GM18511 (cell line): ENCODE results near the gene C1orf53.

ENCODE experiments used
- ATAC-seq: cut with Tn5 transposase; IDR thresholded peaks from one replicate; pipeline ENCODE4 v1.9.1; 2021; ENCODE audit warnings: mild to moderate bottlenecking, moderate library complexity; ENCODE audit not compliant: unreplicated experiment

C1orf53 gene

GRCh38 chr1:197954718-197955418 lies 52.4 kb downstream of the C1orf53 start:
- ATAC-seq, result no peak

- no peak for ATAC-seq
Measured at GRCh38 chr1:197955486-197956394, 53.3 kb downstream of the C1orf53 start.
